Stimulated activated CD4-positive, alpha-beta T cell treated with anti-CD3 and anti-CD28 coated beads, Interleukin-12 subunit alpha, Interleukin-12 subunit beta, amount 100 ng/mL, for 48 hours (primary cell): Measurements from ENCODE around the gene BBS2.
A peak's percentile ranks its signal among the peaks of the same experiment; 100 is the strongest.
"Not testable (repeated sequence)": the region's sequence is repeated elsewhere in the genome, so short reads cannot be mapped to it uniquely, and the experiment has no call there.

ENCODE experiments used
- DNase-seq, 3 donors: peaks; one replicate each; pipeline ENCODE4 v3.0.0-alpha.2; 2020; ENCODE audit warnings: low read depth in 2 of 3, low spot score in 1 of 3

The BBS2 gene

DNA sequence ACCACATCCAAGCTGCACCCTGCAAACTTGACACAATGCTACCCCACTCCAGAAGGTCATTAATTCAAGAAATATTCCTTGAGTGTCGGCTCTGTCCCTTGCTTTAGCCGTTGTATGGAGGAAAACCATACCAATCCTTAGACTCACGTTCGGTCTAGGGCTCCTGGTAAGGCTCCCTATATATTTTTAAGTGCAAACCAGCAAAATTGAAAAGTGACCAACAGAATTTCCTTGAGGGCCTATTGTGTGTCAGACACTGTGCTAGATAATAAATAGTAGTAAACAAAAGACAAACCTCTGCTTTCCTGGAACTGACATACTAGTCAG, 390 bp upstream of the BBS2 start:
- DNase-seq = no peak

DNA sequence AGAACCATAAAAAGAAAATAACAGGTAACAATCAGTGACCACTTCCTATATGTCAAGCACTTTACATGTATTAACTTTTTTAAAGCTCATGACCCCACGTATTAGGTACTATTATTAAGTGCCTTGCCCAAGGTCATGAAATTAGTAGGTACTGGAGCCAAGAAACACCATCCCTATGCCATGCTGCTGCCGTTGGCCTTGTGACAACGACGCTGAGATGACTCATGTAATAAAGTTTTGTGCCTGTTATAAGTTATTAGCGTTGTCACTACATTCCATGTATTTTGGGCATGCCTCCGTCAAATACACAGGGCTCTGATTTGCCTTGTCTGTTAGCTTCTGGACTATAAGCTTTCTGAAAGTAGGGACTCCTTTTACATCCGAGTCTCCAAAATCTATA, 1.4 kb downstream of the BBS2 start:
- no peak for DNase-seq

- no peak for DNase-seq
Observed at GRCh38 chr16:56517206-56517605, 2.6 kb downstream of the BBS2 start.

DNA sequence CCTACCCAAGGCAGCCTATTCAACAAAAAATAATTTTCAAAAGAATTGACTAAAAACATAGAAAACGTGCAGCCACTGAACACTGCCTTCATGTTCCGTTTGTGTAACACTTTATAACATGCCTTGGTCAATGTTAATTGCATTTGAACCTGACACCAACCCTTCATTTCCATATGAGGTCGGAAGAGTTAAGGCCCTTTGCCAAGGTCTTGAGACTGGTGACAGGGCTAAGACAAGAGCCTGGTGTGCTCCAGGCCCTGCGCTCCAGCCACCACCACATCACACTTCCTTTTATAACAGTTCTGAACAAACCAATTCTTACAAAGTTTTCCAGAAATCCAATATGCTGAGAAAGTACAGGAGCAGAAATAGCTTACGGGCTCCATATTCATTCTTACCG, 4.2 kb downstream of the BBS2 start:
- DNase-seq = no peak

DNA sequence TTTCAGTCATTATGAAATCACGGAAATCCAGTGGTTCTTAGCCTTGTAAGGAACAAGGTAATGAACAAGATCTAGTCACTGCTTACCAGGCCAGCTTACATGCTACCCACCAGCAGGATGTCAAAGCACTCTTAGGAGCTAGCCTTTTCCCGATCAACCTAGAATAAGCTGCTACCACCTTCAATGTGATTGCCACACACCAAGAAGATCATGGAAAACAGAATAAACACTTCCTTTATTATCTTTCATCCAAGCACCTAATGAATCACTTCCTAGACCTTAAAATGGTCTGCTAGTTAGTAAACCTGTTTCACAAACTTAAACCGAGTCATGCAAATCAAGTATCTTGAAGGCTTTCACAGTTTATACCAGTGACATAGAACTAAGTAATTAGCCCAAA, 5.0 kb downstream of the BBS2 start:
- DNase-seq = no peak

DNA sequence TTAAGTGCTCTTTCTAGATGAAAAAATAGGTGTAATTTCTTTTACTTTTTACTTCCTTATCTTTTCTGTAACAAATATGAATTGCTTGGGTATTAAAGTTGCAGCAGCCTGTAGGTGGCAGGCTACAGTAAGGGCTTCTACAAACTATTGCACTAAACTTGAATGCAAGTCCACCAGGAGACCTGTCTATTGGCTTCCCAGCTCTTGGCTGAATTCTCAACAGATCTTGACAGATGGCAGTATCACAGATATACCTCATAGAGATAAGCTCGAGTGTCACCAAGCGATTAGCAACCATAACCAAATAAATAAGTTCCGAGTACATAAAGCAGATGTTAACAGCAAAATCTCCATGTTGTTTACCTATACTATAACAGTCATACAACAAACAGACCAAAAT, 5.9 kb downstream of the BBS2 start:
- peak in 1 of 3 donors; percentile 15 for DNase-seq

DNA sequence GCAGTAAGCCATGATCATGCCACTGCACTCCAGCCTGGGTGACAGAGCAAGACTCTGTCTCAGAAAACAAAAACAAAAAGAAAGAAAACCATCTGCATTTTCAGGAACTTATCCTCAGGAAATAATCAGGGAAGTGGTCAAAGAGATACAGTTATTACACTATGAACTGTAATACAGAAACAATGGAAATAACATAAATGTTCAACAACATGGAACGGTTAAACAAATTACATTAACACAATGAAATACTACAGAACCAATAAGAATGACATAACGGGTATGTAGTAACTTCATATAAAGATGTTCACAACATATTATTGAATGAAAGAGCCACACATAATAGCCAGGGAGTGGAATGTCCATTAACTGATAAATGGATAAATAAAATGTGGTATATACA, 6.7 kb downstream of the BBS2 start:
- no peak for DNase-seq

GRCh38 chr16:56512025-56512424, 7.8 kb downstream of the BBS2 start:
- DNase-seq = no peak

DNA sequence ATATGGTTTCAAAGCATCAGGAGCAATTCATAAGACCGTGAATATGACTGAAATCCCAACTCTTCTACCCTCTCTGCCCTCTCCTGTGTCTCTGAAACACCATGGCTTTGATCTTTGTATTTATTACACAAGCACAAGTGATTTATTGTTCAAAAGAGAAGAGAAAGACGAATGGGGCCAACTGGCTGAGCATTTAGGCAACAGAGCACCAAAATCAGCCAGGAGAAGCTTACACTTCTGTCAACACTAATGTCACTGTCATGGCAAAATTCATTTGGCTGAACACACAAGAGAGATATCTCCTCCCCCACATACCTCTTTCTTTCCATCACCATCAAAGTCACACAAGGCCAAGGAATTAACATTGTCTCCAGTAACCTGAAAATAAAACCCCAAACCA, 9.3 kb downstream of the BBS2 start:
- no peak for DNase-seq

GRCh38 chr16:56506941-56507340, 12.9 kb downstream of the BBS2 start:
- no peak for DNase-seq

- no peak for DNase-seq
Observed at GRCh38 chr16:56505181-56505580, 14.6 kb downstream of the BBS2 start.

GRCh38 chr16:56493815-56494214, 26.0 kb downstream of the BBS2 start:
- no peak for DNase-seq

DNA sequence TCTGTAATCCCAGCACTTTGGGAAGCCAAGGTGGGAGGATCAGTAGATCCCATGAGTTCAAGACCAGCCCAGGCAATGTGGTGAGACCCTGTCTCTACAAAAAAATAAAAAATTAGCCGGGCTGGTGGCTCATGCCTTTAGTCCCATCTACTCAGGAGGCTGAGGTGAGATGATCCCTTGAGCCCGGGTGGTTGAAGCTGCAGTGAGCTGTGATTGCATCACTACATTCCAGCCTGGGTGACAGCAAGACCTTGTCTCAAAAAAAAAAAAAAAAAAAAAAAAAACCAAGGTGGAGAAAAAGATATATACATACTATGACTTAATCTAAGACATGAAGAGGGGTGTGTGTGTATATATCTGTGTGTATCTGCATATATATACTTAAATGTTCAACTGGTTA, 26.7 kb downstream of the BBS2 start:
- no peak for DNase-seq

DNA sequence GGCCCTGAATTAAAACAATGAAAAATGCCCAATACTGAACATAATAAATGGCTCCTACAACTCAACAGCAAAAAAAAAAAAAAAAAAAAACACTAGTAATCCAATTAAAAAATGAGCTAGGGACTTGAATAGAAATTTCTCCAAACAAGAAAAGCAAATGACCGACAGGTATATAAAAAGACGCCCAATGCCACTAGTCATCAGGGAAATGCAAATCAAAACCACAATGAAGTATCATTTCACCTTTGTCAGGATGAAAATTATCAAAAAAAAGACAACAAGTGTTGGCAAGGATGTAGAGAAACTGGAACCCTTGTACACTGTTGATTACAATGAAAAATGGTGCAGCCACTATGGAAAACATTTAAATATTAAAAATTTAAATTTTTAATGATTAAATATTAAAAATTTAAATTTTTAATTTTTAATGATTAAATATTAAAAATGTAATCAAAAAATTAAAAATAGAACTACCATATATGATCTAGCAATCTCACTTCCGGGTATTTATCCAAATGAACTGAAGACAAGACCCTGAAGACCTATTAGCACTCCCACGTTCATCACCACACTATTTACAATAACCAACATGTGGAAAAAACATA, 28.1 kb downstream of the BBS2 start:
- no peak for DNase-seq

GRCh38 chr16:56488868-56489267, 31.0 kb downstream of the BBS2 start:
- not testable (repeated sequence) for DNase-seq

DNA sequence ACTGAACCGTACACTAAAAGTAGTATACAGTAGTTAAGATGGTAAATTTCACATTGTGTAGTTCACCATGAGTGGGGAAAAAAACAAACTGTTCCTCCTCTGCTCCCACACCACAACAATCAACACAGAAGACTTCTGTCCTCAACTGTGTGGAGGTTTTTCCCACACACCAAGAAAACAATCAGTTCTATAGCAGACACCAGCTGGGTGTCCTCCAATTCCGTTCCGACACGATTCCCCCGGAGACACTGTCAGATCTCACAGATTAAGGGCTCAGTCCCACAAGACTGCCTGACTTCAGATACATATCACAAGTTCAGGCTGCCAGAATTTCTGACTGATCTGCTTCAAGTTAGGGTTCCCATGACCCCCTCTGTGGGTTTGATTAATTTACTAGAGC, 31.8 kb downstream of the BBS2 start:
- no peak for DNase-seq

DNA sequence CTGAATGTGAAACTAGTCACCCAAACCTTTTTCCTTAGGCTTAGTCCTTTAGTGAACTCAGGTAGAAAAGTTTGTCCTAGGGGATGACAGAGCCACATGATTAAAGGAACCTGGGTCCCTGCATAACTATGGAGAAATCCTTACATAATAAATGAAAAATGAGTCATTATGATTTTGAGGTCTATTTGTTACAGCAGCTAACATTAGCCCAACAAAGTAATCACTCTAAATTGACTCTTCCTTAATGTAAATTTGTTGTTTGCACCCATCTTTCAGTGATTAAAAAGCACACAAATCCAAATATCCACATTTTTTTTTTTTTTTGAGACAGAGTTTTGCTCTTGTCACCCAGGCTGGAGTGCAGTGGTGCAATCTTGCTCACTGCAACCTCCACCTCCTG, 36.4 kb downstream of the BBS2 start:
- DNase-seq = no peak

DNA sequence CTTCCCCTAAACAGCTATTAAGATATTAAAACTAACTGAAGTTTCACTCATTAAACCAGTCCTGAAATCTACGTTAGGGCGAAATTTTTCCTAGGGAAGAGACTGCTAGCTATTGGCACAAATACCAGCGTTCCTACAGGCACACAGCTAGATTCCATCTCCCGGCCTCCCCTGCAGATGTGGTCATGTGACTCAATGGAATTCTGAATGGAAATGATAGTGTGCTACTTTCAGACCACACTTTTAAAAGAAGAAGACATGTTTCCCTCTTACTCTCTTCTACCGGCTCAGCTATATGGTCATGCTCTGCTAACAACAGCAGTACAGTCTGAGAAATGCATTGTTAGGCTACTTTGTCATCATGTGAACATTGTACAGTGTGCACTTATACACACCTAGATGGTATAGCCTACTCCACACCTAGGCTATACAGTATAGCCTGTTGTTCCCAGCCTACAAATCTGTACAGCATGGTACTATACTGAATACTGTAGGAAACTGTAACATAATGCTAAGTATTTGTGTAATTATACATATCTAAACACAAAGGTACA, 37.1 kb downstream of the BBS2 start:
- DNase-seq = no peak

DNA sequence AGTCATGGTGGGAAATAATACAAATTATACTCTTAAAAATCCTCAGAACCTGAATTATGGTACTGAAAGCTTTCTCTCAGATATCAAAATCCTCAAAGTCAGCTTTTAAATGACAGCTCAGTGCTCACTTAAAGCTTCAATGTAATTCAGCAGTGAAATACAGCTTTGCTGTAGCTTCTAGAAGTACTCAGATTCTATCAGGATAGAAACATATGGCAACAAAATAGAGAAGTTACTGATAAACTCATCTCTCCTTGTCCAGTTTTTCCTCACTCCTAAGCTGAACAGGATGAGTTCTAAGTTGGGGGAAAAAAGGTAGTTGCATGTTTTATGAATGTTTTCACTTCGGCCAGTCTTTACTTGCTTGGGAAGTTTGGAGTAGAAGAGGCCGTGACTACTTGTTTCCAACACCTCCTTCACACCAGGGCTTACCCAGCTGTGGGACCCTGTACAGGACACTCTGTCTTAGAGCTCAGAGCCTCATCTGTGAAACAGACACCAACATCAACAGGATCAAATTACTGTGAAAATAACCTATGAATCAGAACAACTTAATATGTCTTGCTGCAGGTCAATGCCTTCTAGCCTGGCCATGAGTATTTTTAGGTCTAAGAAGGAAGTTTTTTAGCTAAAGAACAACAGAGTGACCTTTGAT, 38.2 kb downstream of the BBS2 start:
- DNase-seq = no peak

- DNase-seq = no peak
Observed at GRCh38 chr16:56480776-56481467, 38.9 kb downstream of the BBS2 start.

DNA sequence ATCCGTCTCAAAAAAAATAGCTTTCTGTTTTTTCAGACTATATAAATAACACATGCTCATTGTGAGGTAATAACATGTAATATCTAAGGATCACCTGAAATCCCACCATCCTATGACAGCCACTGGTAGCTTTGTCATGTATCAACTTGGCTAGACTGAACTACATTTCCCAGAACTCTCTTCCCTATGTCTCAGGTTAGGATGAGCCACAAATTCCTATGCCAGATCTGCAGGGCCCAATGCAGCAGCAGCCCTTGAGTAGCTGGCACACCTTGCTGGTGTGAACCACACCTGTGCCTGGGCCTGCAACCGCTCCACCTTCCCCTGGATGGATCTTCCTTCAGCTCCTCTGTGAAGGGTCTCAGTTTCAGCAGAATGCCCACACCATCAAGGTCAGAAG, 40.4 kb downstream of the BBS2 start:
- no peak for DNase-seq

DNA sequence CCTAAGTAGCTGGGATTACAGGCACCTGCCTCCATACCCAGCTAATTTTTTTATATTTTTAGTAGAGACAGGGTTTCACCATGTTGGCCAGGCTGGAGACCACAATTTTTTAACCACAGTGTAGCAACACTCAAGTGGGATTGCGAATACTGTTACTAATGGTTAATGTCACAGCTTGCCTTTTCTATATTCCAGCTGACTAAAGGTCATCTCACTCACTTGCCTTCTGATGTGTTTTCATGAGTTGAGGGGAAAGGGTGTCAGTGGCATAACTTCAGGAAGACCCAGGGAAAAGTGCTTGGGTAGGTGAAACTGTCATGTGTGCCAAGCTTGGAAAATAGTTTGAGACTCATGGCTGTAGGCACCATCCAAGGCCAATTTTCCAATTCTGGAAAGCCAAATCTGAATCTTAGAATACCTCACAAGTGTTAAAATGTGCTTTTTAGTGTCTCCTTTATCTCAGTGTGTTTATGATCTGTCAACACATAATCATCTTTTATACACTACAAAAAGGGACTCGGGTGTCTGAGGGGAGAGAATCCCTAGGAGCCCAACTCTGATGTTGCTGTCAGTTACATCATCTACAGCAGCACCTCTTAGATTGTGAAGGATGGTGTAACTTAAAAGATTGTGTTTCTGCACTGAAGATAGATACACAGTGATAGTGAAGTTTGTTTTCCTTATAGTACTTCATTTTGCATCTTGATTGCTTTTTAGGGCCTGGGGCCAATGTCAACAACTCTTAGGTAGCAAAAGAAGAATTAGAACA, 41.4 kb downstream of the BBS2 start:
- no peak for DNase-seq
